Muscle layer of duodenum (tissue), 2 donors: ENCODE data around the gene PRG3.
"Not testable (repeated sequence)": the region's sequence is repeated elsewhere in the genome, so short reads cannot be mapped to it uniquely, and the experiment has no call there.

Experiments used
- H3K27ac ChIP-seq: one replicate; pipeline ENCODE4 v1.7.0; 2013; ENCODE audit warnings: mild to moderate bottlenecking, low read length
- H3K27me3 ChIP-seq: one replicate; pipeline ENCODE4 v1.7.0; 2013; ENCODE audit warnings: low read depth, mild to moderate bottlenecking, control low read depth, low read length
- H3K36me3 ChIP-seq, 2 donors: one replicate each; pipeline ENCODE4 v1.7.0; 2013; ENCODE audit warnings: low read length in 2 of 2, control low read depth in 1 of 2, mild to moderate bottlenecking in 1 of 2; ENCODE audit not compliant: insufficient read depth in 2 of 2, control insufficient read depth in 1 of 2
- H3K4me1 ChIP-seq, 2 donors: one replicate each; pipeline ENCODE4 v1.7.0; 2013; ENCODE audit warnings: low read length in 2 of 2, mild to moderate bottlenecking in 2 of 2, control low read depth in 1 of 2, moderate library complexity in 1 of 2; ENCODE audit not compliant: insufficient read depth in 2 of 2, control insufficient read depth in 1 of 2
- H3K4me3 ChIP-seq, 2 donors: one replicate each; pipeline ENCODE4 v1.7.0; 2013; ENCODE audit warnings: low read length in 2 of 2, low read depth in 1 of 2, mild to moderate bottlenecking in 1 of 2
- H3K9me3 ChIP-seq, 2 donors: one replicate each; pipeline ENCODE4 v1.7.0; 2013; ENCODE audit warnings: low read length in 2 of 2, control low read depth in 1 of 2, mild to moderate bottlenecking in 1 of 2; ENCODE audit not compliant: control insufficient read depth in 1 of 2
- donor health status: healthy.

Gene PRG3

GRCh38 chr11:57364851-57365660 lies 15.9 kb downstream of the PRG3 start:
- Histone ChIP-seq H3K4me1 (no peaks in the 10 kb centered on the region), H3K27me3 (no peaks in the 10 kb centered on the region), H3K36me3 (no peaks in the 10 kb centered on the region), H3K4me3 (no peak overlapping the region), H3K27ac (no peak overlapping the region), H3K9me3 (no peaks in the 10 kb centered on the region)

- Histone ChIP-seq H3K27me3 (no peaks in the 10 kb centered on the region), H3K27ac (no peak overlapping the region), H3K4me3 (no peak overlapping the region), H3K4me1 (no peaks in the 10 kb centered on the region), H3K9me3 (no peaks in the 10 kb centered on the region), H3K36me3 (no peaks in the 10 kb centered on the region)
Observed at GRCh38 chr11:57363131-57364080, 17.5 kb downstream of the PRG3 start.

DNA sequence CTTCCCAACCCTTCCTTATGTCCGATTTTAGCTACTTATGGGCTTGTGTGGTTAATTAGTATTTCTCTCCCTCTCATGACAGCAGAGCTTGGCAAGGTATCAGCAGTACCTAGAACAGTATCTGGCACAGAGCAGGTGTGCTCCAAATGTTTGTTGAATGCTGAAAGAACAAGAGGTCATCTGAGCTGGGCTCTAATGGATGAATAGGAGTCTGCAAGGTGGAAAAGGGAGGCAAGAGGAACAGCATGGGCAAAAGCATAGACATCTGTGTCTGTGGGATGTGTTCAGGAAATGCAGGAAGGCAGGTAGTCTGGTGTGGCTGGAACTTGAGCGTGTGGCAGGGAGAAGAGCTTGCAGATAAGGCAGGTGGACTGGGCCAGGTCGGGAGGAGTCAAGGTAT lies 19.0 kb downstream of the PRG3 start:
- H3K9me3 ChIP-seq: no peaks in the 10 kb centered on the region
- no peaks in the 10 kb centered on the region for H3K4me1 ChIP-seq
- H3K27me3 ChIP-seq: no peaks in the 10 kb centered on the region
- H3K27ac ChIP-seq: no peak overlapping the region
- H3K36me3 ChIP-seq: no peaks in the 10 kb centered on the region
- no peak overlapping the region for H3K4me3 ChIP-seq

GRCh38 chr11:57361420-57361819 lies 19.5 kb downstream of the PRG3 start:
- H3K36me3 ChIP-seq, H3K9me3 ChIP-seq, H3K27ac ChIP-seq, H3K4me3 ChIP-seq, H3K27me3 ChIP-seq, H3K4me1 ChIP-seq: not testable (repeated sequence)

DNA sequence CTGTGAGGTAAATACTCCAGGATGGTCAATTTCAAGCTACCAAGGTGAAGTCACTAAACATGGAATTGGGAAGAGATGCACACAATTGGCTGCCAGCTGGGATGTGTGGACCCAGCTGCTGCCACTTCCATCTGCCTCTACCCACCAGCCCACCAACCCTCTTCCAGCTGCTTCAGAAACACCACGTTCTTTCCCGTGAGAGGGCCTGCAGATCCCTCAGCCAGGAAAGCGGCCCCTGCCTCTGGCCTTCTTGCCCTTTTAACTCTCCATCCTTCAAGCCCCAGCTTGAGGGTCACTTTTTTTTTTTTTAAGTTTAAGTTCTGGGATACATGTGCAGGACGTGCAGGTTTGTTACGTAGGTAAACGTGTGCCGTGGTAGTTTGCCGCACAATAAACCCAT lies 20.0 kb downstream of the PRG3 start:
- Histone ChIP-seq H3K27ac (no peak overlapping the region), H3K4me1 (no peaks in the 10 kb centered on the region), H3K4me3 (no peak overlapping the region)

GRCh38 chr11:57359896-57360690 lies 20.9 kb downstream of the PRG3 start:
- no peaks in the 10 kb centered on the region for H3K27me3 ChIP-seq
- H3K9me3 ChIP-seq: no peaks in the 10 kb centered on the region
- H3K4me3 ChIP-seq: no peak overlapping the region
- H3K4me1 ChIP-seq: no peaks in the 10 kb centered on the region
- no peak overlapping the region for H3K27ac ChIP-seq
- no peaks in the 10 kb centered on the region for H3K36me3 ChIP-seq

More for the DNA sequence above, 20.0 kb downstream of the PRG3 start:
- Histone ChIP-seq H3K9me3 (no peaks in the 10 kb centered on the region), H3K27me3 (no peaks in the 10 kb centered on the region), H3K36me3 (no peaks in the 10 kb centered on the region)

- H3K27me3 ChIP-seq: no peaks in the 10 kb centered on the region
- H3K9me3 ChIP-seq: no peaks in the 10 kb centered on the region
- H3K36me3 ChIP-seq: no peaks in the 10 kb centered on the region
- no peak overlapping the region for H3K4me3 ChIP-seq
- no peak overlapping the region for H3K27ac ChIP-seq
- H3K4me1 ChIP-seq: no peaks in the 10 kb centered on the region
Observed at GRCh38 chr11:57359396-57359795, 21.6 kb downstream of the PRG3 start.

- Histone ChIP-seq H3K27me3 (no peaks in the 10 kb centered on the region), H3K4me1 (no peaks in the 10 kb centered on the region), H3K4me3 (no peak overlapping the region), H3K27ac (no peak overlapping the region), H3K9me3 (no peaks in the 10 kb centered on the region), H3K36me3 (no peaks in the 10 kb centered on the region)
Observed at GRCh38 chr11:57358991-57359390, 22.0 kb downstream of the PRG3 start.

DNA sequence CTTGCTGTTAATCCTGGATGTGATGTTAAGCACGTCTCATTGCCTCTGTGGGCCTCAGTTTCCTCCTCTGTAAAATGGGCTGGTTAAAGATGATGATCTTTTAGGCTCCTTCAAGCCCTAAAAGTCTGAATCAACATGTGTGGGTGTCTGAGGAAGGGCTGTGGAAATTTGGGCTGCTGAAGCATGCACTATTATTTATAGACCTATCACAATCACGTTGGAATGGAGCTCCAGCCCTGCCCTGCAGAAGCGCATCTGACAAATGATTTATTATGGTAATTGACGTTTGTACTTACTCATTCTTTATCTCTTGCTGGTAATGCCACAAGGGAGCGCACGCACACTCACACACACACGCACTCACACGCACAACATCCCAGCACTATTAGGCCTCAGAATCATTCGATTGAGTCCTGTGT lies 22.4 kb downstream of the PRG3 start:
- H3K27ac ChIP-seq: no peak overlapping the region

GRCh38 chr11:57357856-57358255 lies 23.1 kb downstream of the PRG3 start:
- H3K9me3 ChIP-seq: no peaks in the 10 kb centered on the region
- no peaks in the 10 kb centered on the region for H3K27me3 ChIP-seq
- no peak overlapping the region for H3K27ac ChIP-seq
- H3K4me1 ChIP-seq: no peaks in the 10 kb centered on the region
- no peaks in the 10 kb centered on the region for H3K36me3 ChIP-seq
- H3K4me3 ChIP-seq: no peak overlapping the region

More for the DNA sequence above, 22.4 kb downstream of the PRG3 start:
- H3K9me3 ChIP-seq: no peaks in the 10 kb centered on the region
- H3K4me3 ChIP-seq: no peak overlapping the region
- H3K27me3 ChIP-seq: no peaks in the 10 kb centered on the region
- H3K4me1 ChIP-seq: no peaks in the 10 kb centered on the region
- H3K36me3 ChIP-seq: no peaks in the 10 kb centered on the region

- Histone ChIP-seq H3K9me3 (no peaks in the 10 kb centered on the region), H3K27me3 (no peaks in the 10 kb centered on the region), H3K4me1 (no peaks in the 10 kb centered on the region), H3K36me3 (no peaks in the 10 kb centered on the region), H3K4me3 (no peak overlapping the region), H3K27ac (no peak overlapping the region)
Observed at GRCh38 chr11:57357310-57357709, 23.6 kb downstream of the PRG3 start.
